HCT116 (cell line): ENCODE measurements around the gene SEPTIN11. TPM values are rescaled to one million over a fixed set of nuclear protein-coding genes. Genes with fewer than 3 reads are reported as not detected.

ENCODE experiments used
- ATAC-seq: fragments of 200-7000 bp; cut with Tn5 transposase; 2 replicates; pipeline ENCODE4 v1.9.1; 2020; ENCODE audit warnings: mild to moderate bottlenecking, moderate library complexity
- BruUV-seq: library from RNA; stranded (reverse); fragments of 400-500 nt; replicated peaks from 2 replicates; lab custom pipeline; 2021; lab: Mats Ljungman, UMichigan
- CTCF ChIA-PET: fragments of 300-600 bp; sonication (Branson Sonifier 250); formaldehyde crosslinking; loops from one replicate; lab custom pipeline; 2021; ENCODE audit warnings: antibody characterized with exemption; lab: Charles Lee
- POLR2A ChIA-PET: fragments of 300-600, 350-600 bp; sonication (Branson Sonifier 250); formaldehyde crosslinking; loops from one replicate; lab custom pipeline; 2021; ENCODE audit warnings: antibody characterized with exemption; lab: Charles Lee
- RAD21 ChIA-PET, 2 experiments: fragments of 300-600 bp; sonication (Branson Sonifier 250); formaldehyde crosslinking; loops; one replicate each; lab custom pipeline; 2023; ENCODE audit warnings: low total read pairs in 2 of 2; ENCODE audit not compliant: uncharacterized antibody in 2 of 2, unreplicated experiment in 2 of 2, low non-redundant PET in 1 of 2; lab: Charles Lee
- DNase-seq: peaks from one replicate; pipeline ENCODE4 v3.0.0-alpha.2; 2010; ENCODE audit warnings: low read depth, low spot score
- H2AFZ ChIP-seq: fragments of 200-600 bp; shearing (Covaris generic), sonication (generic); 2 replicates; pipeline ENCODE4 v1.6.1; 2017; ENCODE audit warnings: low read depth, mixed run types, mixed read lengths, antibody characterized with exemption, low read length; ENCODE audit not compliant: poor library complexity, severe bottlenecking
- H3K27ac ChIP-seq: 2 replicates; pipeline ENCODE4 v1.5.1; 2012; ENCODE audit warnings: low read depth, low read length
- H3K27me3 ChIP-seq: fragments of 200-600 bp; sonication (generic); 2 replicates; pipeline ENCODE4 v1.6.1; 2016; ENCODE audit warnings: mixed run types, low read length, mixed read lengths; ENCODE audit not compliant: insufficient read depth
- H3K36me3 ChIP-seq, 2 experiments: fragments of 200-500 bp in 1 of 2; fragments of 200-600 bp in 1 of 2; sonication (Bioruptor generic) in 1 of 2; sonication (generic) in 1 of 2; 2 replicates each; pipeline versions ENCODE4 v1.5.1 to v1.6.1; 2014 to 2016; ENCODE audit warnings: low read length in 2 of 2, inconsistent platforms in 1 of 2, mixed read lengths in 1 of 2, mixed run types in 1 of 2; ENCODE audit not compliant: insufficient read depth in 2 of 2, control insufficient read depth in 1 of 2
- H3K4me1 ChIP-seq, 2 experiments: fragments of 200-600 bp in 1 of 2; sonication (generic) in 1 of 2; 2 replicates each; pipeline versions ENCODE4 v1.5.1 to v1.6.1; 2012 to 2017; ENCODE audit warnings: low read length in 2 of 2, inconsistent platforms in 1 of 2, mild to moderate bottlenecking in 1 of 2, mixed read lengths in 1 of 2, mixed run types in 1 of 2, moderate library complexity in 1 of 2; ENCODE audit not compliant: insufficient read depth in 2 of 2, control insufficient read depth in 1 of 2
- H3K4me2 ChIP-seq: fragments of 200-600 bp; sonication (generic); 2 replicates; pipeline ENCODE4 v1.6.1; 2017; ENCODE audit warnings: mixed run types, low read length, mixed read lengths
- H3K4me3 ChIP-seq, 2 experiments: fragments of 200-600 bp in 1 of 2; sonication (generic) in 1 of 2; replicated peaks in 1 of 2; 2 replicates each; pipeline ENCODE4 v1.5.1; 2011 to 2016; ENCODE audit warnings: low read length in 2 of 2, control low read depth in 1 of 2, low read depth in 1 of 2, mild to moderate bottlenecking in 1 of 2, mixed read lengths in 1 of 2, mixed run types in 1 of 2
- H3K79me2 ChIP-seq: fragments of 200-600 bp; sonication (generic); 2 replicates; pipeline ENCODE4 v1.6.1; 2017; ENCODE audit warnings: mild to moderate bottlenecking, mixed run types, low read length, moderate library complexity, mixed read lengths; ENCODE audit not compliant: insufficient read depth
- H3K9ac ChIP-seq: fragments of 200-600 bp; sonication (generic); 2 replicates; pipeline ENCODE4 v1.6.1; 2016; ENCODE audit warnings: low read length, mixed read lengths
- H3K9me2 ChIP-seq: fragments of 200-600 bp; sonication (generic), shearing (Covaris generic); 2 replicates; pipeline ENCODE4 v1.6.1; 2017; ENCODE audit warnings: mixed run types, mild to moderate bottlenecking, moderate library complexity; ENCODE audit not compliant: insufficient read depth
- H3K9me3 ChIP-seq, 2 experiments: fragments of 200-500 bp in 1 of 2; fragments of 200-600 bp in 1 of 2; sonication (Bioruptor generic) in 1 of 2; sonication (generic) in 1 of 2; 2 replicates each; pipeline ENCODE4 v1.6.1; 2014 to 2017; ENCODE audit warnings: low read length in 2 of 2, mixed read lengths in 2 of 2, inconsistent platforms in 1 of 2, low read depth in 1 of 2, mild to moderate bottlenecking in 1 of 2, mixed run types in 1 of 2, moderate library complexity in 1 of 2; ENCODE audit not compliant: control insufficient read depth in 1 of 2, insufficient read depth in 1 of 2
- H4K20me1 ChIP-seq: fragments of 200-600 bp; sonication (generic), shearing (Covaris generic); 2 replicates; pipeline ENCODE4 v1.6.1; 2017; ENCODE audit warnings: mixed run types, mild to moderate bottlenecking, moderate library complexity; ENCODE audit not compliant: insufficient read depth
- CBX3 ChIP-seq: IDR thresholded peaks from 2 replicates; pipeline ENCODE4 v1.6.1; 2012; ENCODE audit warnings: low read depth
- CEBPB ChIP-seq: IDR thresholded peaks from 2 replicates; pipeline ENCODE4 v1.6.1; 2012; ENCODE audit warnings: low read depth
- EGR1 ChIP-seq: IDR thresholded peaks from 2 replicates; pipeline ENCODE4 v1.6.1; 2012; ENCODE audit warnings: low read depth
- ELF1 ChIP-seq: IDR thresholded peaks from 2 replicates; pipeline ENCODE4 v1.6.1; 2012; ENCODE audit warnings: low read depth, borderline replicate concordance
- EZH2phosphoT487 ChIP-seq: fragments of 200-600 bp; IDR thresholded peaks from 2 replicates; pipeline ENCODE4 v1.6.1; 2018; ENCODE audit warnings: antibody characterized with exemption, borderline replicate concordance
- FOSL1 ChIP-seq: IDR thresholded peaks from 2 replicates; pipeline ENCODE4 v1.6.1; 2012; ENCODE audit warnings: low read depth
- JUND ChIP-seq: IDR thresholded peaks from 2 replicates; pipeline ENCODE4 v1.6.1; 2012
- MAX ChIP-seq: IDR thresholded peaks from 2 replicates; pipeline ENCODE4 v1.6.1; 2012
- POLR2A ChIP-seq: IDR thresholded peaks from 2 replicates; pipeline ENCODE4 v1.7.0; 2011; ENCODE audit warnings: borderline replicate concordance; ENCODE audit not compliant: insufficient read depth, insufficient read length; ENCODE audit errors: extremely low read depth
- POLR2AphosphoS5 ChIP-seq: IDR thresholded peaks from 2 replicates; pipeline ENCODE4 v1.6.1; 2011; ENCODE audit warnings: mild to moderate bottlenecking, low read depth, low read length, moderate library complexity
- RAD21 ChIP-seq: IDR thresholded peaks from 2 replicates; pipeline ENCODE4 v1.6.1; 2012; ENCODE audit warnings: low read depth, mild to moderate bottlenecking
- REST ChIP-seq: IDR thresholded peaks from 2 replicates; pipeline ENCODE4 v1.6.1; 2012; ENCODE audit warnings: low read depth
- SP1 ChIP-seq: IDR thresholded peaks from 2 replicates; pipeline ENCODE4 v1.6.1; 2012; ENCODE audit warnings: low read depth
- SRF ChIP-seq: IDR thresholded peaks from 2 replicates; pipeline ENCODE4 v1.6.1; 2012; ENCODE audit warnings: low read depth
- TCF7L2 ChIP-seq: IDR thresholded peaks from 2 replicates; pipeline ENCODE4 v1.7.0; 2011; ENCODE audit warnings: borderline replicate concordance, inconsistent platforms; ENCODE audit not compliant: insufficient read depth, insufficient read length; ENCODE audit errors: extremely low read depth
- YY1 ChIP-seq: IDR thresholded peaks from 2 replicates; pipeline ENCODE4 v1.6.1; 2011; ENCODE audit warnings: low read length, low read depth, moderate library complexity, mild to moderate bottlenecking; ENCODE audit not compliant: insufficient replicate concordance; ENCODE audit errors: extremely low read depth
- intact Hi-C: fragments of 100-400 bp; cut with micrococcal nuclease; formaldehyde crosslinking; loops from 2 replicates; pipeline ENCODE4 v1.10.0; 2022
- total RNA-seq: library from RNA; stranded (reverse); gene quantifications from one replicate; pipeline ENCODE4 v1.2.1, GENCODE V29; 2021; ENCODE audit not compliant: unreplicated experiment

Gene SEPTIN11
- total RNA-seq, 1 experiment from 2014 or later, result 94.4 TPM

GRCh38 chr4:76920715-76921114 lies 28.8 kb upstream of the SEPTIN11 start:
- H3K4me3 ChIP-seq, result no peak overlapping the region
- no peaks in the 10 kb centered on the region for H4K20me1 ChIP-seq
- H3K4me2 ChIP-seq, result no peak overlapping the region
- ATAC-seq (no peak), DNase-seq (no peak)
- TF ChIP-seq ELF1 (no peak), TCF7L2 (no peak), EZH2phosphoT487 (no peak), FOSL1 (no peak), POLR2A (no peak), MAX (no peak), EGR1 (no peak), RAD21 (no peak), CEBPB (no peak), REST (no peak), YY1 (no peak), JUND (no peak), SP1 (no peak), CBX3 (no peak), SRF (no peak), POLR2AphosphoS5 (no peak)
- intact Hi-C loops, result no loop called here
- no TSS peak for BruUV-seq
- CTCF ChIA-PET, result no interaction called here
- no peaks in the 10 kb centered on the region for H3K79me2 ChIP-seq
- no peaks in the 10 kb centered on the region for H3K9me3 ChIP-seq
- H2AFZ ChIP-seq, result no peak overlapping the region
- H3K4me1 ChIP-seq, result no peaks in the 10 kb centered on the region
- RAD21 ChIA-PET, result no interaction called here
- H3K9ac ChIP-seq, result no peak overlapping the region
- H3K9me2 ChIP-seq, result no peaks in the 10 kb centered on the region
- no peak overlapping the region for H3K27ac ChIP-seq
- POLR2A ChIA-PET, result interaction anchor here (0.7 kb wide), 1 partner anchor 216 kb away, joined by 3 read pairs; no protein-coding TSS in a partner anchor
- no peaks in the 10 kb centered on the region for H3K27me3 ChIP-seq
- no peaks in the 10 kb centered on the region for H3K36me3 ChIP-seq
